ENCODE results near the gene MEMO1. TPM values are rescaled to one million over a fixed set of nuclear protein-coding genes. Genes with fewer than 3 reads are reported as not detected.
"Not testable (repeated sequence)": the region's sequence is repeated elsewhere in the genome, so short reads cannot be mapped to it uniquely, and the experiment has no call there.

Gene MEMO1
- total and polyA plus RNA-seq, 4 donors = 30.7 to 38.5 (median 32.2) TPM

GRCh38 chr2:31909661-31910060 lies 101.1 kb downstream of the MEMO1 start:
- DNase-seq (no peak), ATAC-seq (ENCODE audit: insufficient read depth, low FRiP score) (no peak)
- no peak overlapping the region for H3K9ac ChIP-seq (ENCODE audit: insufficient read depth in 1 of 2, low read length in 2 of 2)

GRCh38 chr2:31907491-31907890 lies 103.3 kb downstream of the MEMO1 start:
- H3K36me3 ChIP-seq (ENCODE audit: control insufficient read depth in 4 of 4, insufficient read depth in 4 of 4, low read length in 4 of 4) = peaks cover 0 to 14% (median 6%) of the 10 kb centered on the region in 4 donors
- H3K4me1 ChIP-seq (ENCODE audit: control insufficient read depth in 5 of 5, insufficient read depth in 5 of 5, low read length in 5 of 5); H3K4me3 ChIP-seq; DNase-seq; H3K9me3 ChIP-seq (ENCODE audit: control insufficient read depth in 4 of 4, insufficient read depth in 3 of 4, low read length in 3 of 4); H3K9ac ChIP-seq (ENCODE audit: insufficient read depth in 1 of 2, low read length in 2 of 2); ATAC-seq (ENCODE audit: insufficient read depth, low FRiP score); H3K27me3 ChIP-seq (ENCODE audit: control insufficient read depth in 3 of 3, insufficient read depth in 3 of 3, low read length in 2 of 3); H3K27ac ChIP-seq (ENCODE audit: low read depth in 1 of 2, low read length in 1 of 2): not testable (repeated sequence)
- WGBS, 2 donors = 89 to 96% methylated on average over 6 of the region's 6 CpGs

More at GRCh38 chr2:31909661-31910060, 101.1 kb downstream of the MEMO1 start:
- H3K27me3 ChIP-seq (ENCODE audit: control insufficient read depth in 3 of 3, insufficient read depth in 3 of 3, low read length in 2 of 3) = no peaks in the 10 kb centered on the region
- H3K9me3 ChIP-seq (ENCODE audit: control insufficient read depth in 4 of 4, insufficient read depth in 3 of 4, low read length in 3 of 4) = peaks cover 0 to 1% (median 0%) of the 10 kb centered on the region in 4 donors
- H3K36me3 ChIP-seq (ENCODE audit: control insufficient read depth in 4 of 4, insufficient read depth in 4 of 4, low read length in 4 of 4) = peaks cover 0 to 11% (median 9%) of the 10 kb centered on the region in 4 donors
- peaks cover 0 to 4% (median 0%) of the 10 kb centered on the region in 5 donors for H3K4me1 ChIP-seq (ENCODE audit: control insufficient read depth in 5 of 5, insufficient read depth in 5 of 5, low read length in 5 of 5)
- TF ChIP-seq, protein P1, sequence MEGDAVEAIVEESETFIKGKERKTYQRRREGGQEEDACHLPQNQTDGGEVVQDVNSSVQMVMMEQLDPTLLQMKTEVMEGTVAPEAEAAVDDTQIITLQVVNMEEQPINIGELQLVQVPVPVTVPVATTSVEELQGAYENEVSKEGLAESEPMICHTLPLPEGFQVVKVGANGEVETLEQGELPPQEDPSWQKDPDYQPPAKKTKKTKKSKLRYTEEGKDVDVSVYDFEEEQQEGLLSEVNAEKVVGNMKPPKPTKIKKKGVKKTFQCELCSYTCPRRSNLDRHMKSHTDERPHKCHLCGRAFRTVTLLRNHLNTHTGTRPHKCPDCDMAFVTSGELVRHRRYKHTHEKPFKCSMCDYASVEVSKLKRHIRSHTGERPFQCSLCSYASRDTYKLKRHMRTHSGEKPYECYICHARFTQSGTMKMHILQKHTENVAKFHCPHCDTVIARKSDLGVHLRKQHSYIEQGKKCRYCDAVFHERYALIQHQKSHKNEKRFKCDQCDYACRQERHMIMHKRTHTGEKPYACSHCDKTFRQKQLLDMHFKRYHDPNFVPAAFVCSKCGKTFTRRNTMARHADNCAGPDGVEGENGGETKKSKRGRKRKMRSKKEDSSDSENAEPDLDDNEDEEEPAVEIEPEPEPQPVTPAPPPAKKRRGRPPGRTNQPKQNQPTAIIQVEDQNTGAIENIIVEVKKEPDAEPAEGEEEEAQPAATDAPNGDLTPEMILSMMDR (IDR thresholded peaks at IDR 0.05; ENCODE audit: control extremely low read depth, extremely low read depth) = no peak
- H3K27ac ChIP-seq (ENCODE audit: low read depth in 1 of 2, low read length in 1 of 2) = no peak overlapping the region
- no peak overlapping the region for H3K4me3 ChIP-seq

GRCh38 chr2:31903109-31903780 lies 107.6 kb downstream of the MEMO1 start:
- Histone ChIP-seq H3K4me3 (no peak overlapping the region), H3K27ac (ENCODE audit: low read depth in 1 of 2, low read length in 1 of 2) (no peak overlapping the region), H3K27me3 (ENCODE audit: control insufficient read depth in 3 of 3, insufficient read depth in 3 of 3, low read length in 2 of 3) (no peaks in the 10 kb centered on the region), H3K36me3 (ENCODE audit: control insufficient read depth in 4 of 4, insufficient read depth in 4 of 4, low read length in 4 of 4) (peaks cover 0 to 14% (median 6%) of the 10 kb centered on the region in 4 donors), H3K4me1 (ENCODE audit: control insufficient read depth in 5 of 5, insufficient read depth in 5 of 5, low read length in 5 of 5) (peaks cover 0 to 2% (median 0%) of the 10 kb centered on the region in 5 donors), H3K9ac (ENCODE audit: insufficient read depth in 1 of 2, low read length in 2 of 2) (no peak overlapping the region), H3K9me3 (ENCODE audit: control insufficient read depth in 4 of 4, insufficient read depth in 3 of 4, low read length in 3 of 4) (no peaks in the 10 kb centered on the region)
- DNase-seq = no peak
- WGBS, 2 donors = 66 to 75% methylated on average over 4 of the region's 4 CpGs
- ATAC-seq (ENCODE audit: insufficient read depth, low FRiP score) = no peak
- TF ChIP-seq, protein P1 (IDR thresholded peaks at IDR 0.05; ENCODE audit: control extremely low read depth, extremely low read depth) = no peak

- Histone ChIP-seq H3K9ac (ENCODE audit: insufficient read depth in 1 of 2, low read length in 2 of 2) (no peak overlapping the region), H3K36me3 (ENCODE audit: control insufficient read depth in 4 of 4, insufficient read depth in 4 of 4, low read length in 4 of 4) (peaks cover 0 to 12% (median 9%) of the 10 kb centered on the region in 4 donors), H3K9me3 (ENCODE audit: control insufficient read depth in 4 of 4, insufficient read depth in 3 of 4, low read length in 3 of 4) (peaks cover 0 to 3% (median 0%) of the 10 kb centered on the region in 4 donors), H3K4me3 (no peak overlapping the region), H3K27ac (ENCODE audit: low read depth in 1 of 2, low read length in 1 of 2) (no peak overlapping the region), H3K4me1 (ENCODE audit: control insufficient read depth in 5 of 5, insufficient read depth in 5 of 5, low read length in 5 of 5) (peaks cover 0 to under 1% (median 0%) of the 10 kb centered on the region in 5 donors), H3K27me3 (ENCODE audit: control insufficient read depth in 3 of 3, insufficient read depth in 3 of 3, low read length in 2 of 3) (no peaks in the 10 kb centered on the region)
- 97 to 98% methylated on average over 2 of the region's 2 CpGs for WGBS, 2 donors
- ATAC-seq (ENCODE audit: insufficient read depth, low FRiP score) (no peak), DNase-seq (no peak)
- TF ChIP-seq, protein P1 (IDR thresholded peaks at IDR 0.05; ENCODE audit: control extremely low read depth, extremely low read depth) = no peak
Measured at GRCh38 chr2:31901900-31902299, 108.9 kb downstream of the MEMO1 start.

DNA sequence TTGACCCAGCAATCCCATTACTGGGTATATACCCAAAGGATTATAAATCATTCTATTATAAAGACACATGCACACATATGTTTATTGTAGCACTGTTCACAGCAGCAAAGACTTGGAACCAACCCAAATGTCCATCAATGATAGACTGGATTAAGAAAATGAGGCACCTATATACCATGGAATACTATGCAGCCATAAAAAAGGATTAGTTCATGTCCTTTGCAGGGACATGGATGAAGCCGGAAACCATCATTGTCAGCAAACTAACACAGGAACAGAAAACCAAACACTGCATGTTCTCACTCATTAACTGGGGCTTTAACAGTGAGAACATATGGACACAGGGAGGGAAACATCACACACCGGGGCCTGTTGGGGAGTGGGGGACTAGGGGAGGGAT lies 110.7 kb downstream of the MEMO1 start:
- DNase-seq; H3K9me3 ChIP-seq (ENCODE audit: control insufficient read depth in 4 of 4, insufficient read depth in 3 of 4, low read length in 3 of 4); H3K4me1 ChIP-seq (ENCODE audit: control insufficient read depth in 5 of 5, insufficient read depth in 5 of 5, low read length in 5 of 5); H3K4me3 ChIP-seq; ATAC-seq (ENCODE audit: insufficient read depth, low FRiP score); H3K27ac ChIP-seq (ENCODE audit: low read depth in 1 of 2, low read length in 1 of 2); H3K9ac ChIP-seq (ENCODE audit: insufficient read depth in 1 of 2, low read length in 2 of 2); H3K27me3 ChIP-seq (ENCODE audit: control insufficient read depth in 3 of 3, insufficient read depth in 3 of 3, low read length in 2 of 3): not testable (repeated sequence)
- H3K36me3 ChIP-seq (ENCODE audit: control insufficient read depth in 4 of 4, insufficient read depth in 4 of 4, low read length in 4 of 4) = peaks cover 0 to 15% (median 10%) of the 10 kb centered on the region in 4 donors
- WGBS, 2 donors = 99 to 100% methylated on average over 2 of the region's 2 CpGs

DNA sequence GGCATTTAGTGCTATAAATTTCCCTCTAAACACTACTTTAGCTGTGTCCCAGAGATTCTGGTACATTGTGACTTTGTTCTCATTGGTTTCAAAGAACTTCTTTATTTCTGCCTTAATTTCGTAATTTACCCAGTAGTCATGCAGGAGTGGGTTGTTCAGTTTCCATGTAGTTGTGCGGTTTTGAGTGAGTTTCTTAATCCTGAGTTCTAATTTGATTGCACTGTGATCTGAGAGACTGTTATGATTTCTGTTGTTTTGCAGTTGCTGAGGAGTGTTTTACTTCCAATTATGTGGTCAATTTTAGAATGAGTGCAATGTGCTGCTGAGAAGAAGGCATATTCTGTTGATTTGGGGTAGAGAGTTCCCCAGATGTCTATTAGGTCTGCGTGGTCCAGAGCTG lies 112.5 kb downstream of the MEMO1 start:
- not testable (repeated sequence) for DNase-seq; ATAC-seq (ENCODE audit: insufficient read depth, low FRiP score); H3K4me3 ChIP-seq; H3K9me3 ChIP-seq (ENCODE audit: control insufficient read depth in 4 of 4, insufficient read depth in 3 of 4, low read length in 3 of 4); H3K4me1 ChIP-seq (ENCODE audit: control insufficient read depth in 5 of 5, insufficient read depth in 5 of 5, low read length in 5 of 5); H3K27me3 ChIP-seq (ENCODE audit: control insufficient read depth in 3 of 3, insufficient read depth in 3 of 3, low read length in 2 of 3); H3K9ac ChIP-seq (ENCODE audit: insufficient read depth in 1 of 2, low read length in 2 of 2); H3K27ac ChIP-seq (ENCODE audit: low read depth in 1 of 2, low read length in 1 of 2)
- 84 to 90% methylated on average over 3 of the region's 3 CpGs for WGBS, 2 donors
- peaks cover 0 to 15% (median 9%) of the 10 kb centered on the region in 4 donors for H3K36me3 ChIP-seq (ENCODE audit: control insufficient read depth in 4 of 4, insufficient read depth in 4 of 4, low read length in 4 of 4)
